ENCODE data around the gene CCDC89.
"Not testable (repeated sequence)": the region's sequence is repeated elsewhere in the genome, so short reads cannot be mapped to it uniquely, and the experiment has no call there.

DNA sequence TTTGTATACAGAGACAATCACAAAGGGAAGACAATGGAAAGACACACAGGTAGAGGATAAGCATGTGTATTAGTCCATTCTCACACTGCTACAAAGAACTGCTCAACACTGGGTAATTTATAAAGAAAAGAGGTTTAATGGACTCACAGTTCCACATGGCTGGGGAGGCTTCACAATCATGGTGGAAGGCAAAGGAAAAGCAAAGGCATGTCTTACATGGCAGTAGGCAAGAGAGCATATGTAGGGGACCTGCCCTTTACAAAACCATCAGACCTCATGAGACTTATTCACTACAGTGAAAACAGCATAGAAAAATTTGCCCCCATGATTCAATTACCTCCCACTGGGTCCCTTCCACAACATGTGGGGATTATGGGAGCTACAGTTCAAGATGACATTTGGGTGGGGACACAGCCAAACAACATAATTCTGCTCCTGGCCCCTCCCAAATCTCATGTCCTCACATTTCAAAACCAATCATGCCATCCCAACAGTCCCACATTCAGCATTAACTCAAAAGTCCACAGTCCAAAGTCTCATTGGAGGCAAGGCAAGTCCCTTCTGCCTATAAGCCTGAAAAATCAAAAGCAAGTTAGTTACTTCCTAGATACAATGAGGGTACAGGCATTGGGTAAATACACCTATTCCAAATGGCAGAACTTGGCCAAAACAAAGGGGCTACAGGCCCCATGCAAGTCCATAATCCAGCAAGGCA is 14.9 kb downstream of the CCDC89 start:
- TF ChIP-seq, protein P1, sequence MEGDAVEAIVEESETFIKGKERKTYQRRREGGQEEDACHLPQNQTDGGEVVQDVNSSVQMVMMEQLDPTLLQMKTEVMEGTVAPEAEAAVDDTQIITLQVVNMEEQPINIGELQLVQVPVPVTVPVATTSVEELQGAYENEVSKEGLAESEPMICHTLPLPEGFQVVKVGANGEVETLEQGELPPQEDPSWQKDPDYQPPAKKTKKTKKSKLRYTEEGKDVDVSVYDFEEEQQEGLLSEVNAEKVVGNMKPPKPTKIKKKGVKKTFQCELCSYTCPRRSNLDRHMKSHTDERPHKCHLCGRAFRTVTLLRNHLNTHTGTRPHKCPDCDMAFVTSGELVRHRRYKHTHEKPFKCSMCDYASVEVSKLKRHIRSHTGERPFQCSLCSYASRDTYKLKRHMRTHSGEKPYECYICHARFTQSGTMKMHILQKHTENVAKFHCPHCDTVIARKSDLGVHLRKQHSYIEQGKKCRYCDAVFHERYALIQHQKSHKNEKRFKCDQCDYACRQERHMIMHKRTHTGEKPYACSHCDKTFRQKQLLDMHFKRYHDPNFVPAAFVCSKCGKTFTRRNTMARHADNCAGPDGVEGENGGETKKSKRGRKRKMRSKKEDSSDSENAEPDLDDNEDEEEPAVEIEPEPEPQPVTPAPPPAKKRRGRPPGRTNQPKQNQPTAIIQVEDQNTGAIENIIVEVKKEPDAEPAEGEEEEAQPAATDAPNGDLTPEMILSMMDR (IDR thresholded peaks at IDR 0.05) = not testable (repeated sequence)
- TF ChIP-seq POLR2A, POLR2AphosphoS5, EP300 (IDR thresholded peaks at IDR 0.05): not testable (repeated sequence)
